GM23338 (cell line): Measurements from ENCODE around the gene CIB1.

Experiments used
- CTCF ChIP-seq, 2 experiments: fragments of 200-600 bp in 1 of 2; sonication (generic) in 1 of 2; conservative IDR thresholded peaks; 2 replicates each; pipeline versions ENCODE4 v1.5.1 to v1.6.1; 2016 to 2017; ENCODE audit warnings: antibody characterized with exemption in 2 of 2, low read depth in 2 of 2, mild to moderate bottlenecking in 2 of 2, moderate library complexity in 1 of 2
- EZH2 ChIP-seq: fragments of 200-600 bp; sonication (generic); IDR thresholded peaks from one replicate; pipeline ENCODE4 v1.8.0; 2017; ENCODE audit warnings: antibody characterized with exemption, mild to moderate bottlenecking, low read depth; ENCODE audit not compliant: unreplicated experiment
- JUNB ChIP-seq: IDR thresholded peaks from one replicate; pipeline ENCODE4 v1.6.1; 2016; ENCODE audit warnings: antibody characterized with exemption; ENCODE audit not compliant: unreplicated experiment
- POLR2AphosphoS5 ChIP-seq: IDR thresholded peaks from 2 replicates; pipeline ENCODE4 v1.6.1; 2016; ENCODE audit warnings: antibody characterized with exemption, low read depth
- REST ChIP-seq: IDR thresholded peaks from one replicate; pipeline ENCODE4 v1.6.1; 2018; ENCODE audit warnings: antibody characterized with exemption; ENCODE audit not compliant: unreplicated experiment

GRCh38 chr15:90203473-90203872 lies 30.3 kb downstream of the CIB1 start:
- TF ChIP-seq CTCF (conservative IDR thresholded peaks at IDR 0.05; ENCODE audit: low read depth in 2 of 2) (no peak), POLR2AphosphoS5 (no peak), JUNB (no peak), EZH2 (no peak), REST (no peak)
